ENCODE results near the gene DGAT2.

The DGAT2 gene

DNA sequence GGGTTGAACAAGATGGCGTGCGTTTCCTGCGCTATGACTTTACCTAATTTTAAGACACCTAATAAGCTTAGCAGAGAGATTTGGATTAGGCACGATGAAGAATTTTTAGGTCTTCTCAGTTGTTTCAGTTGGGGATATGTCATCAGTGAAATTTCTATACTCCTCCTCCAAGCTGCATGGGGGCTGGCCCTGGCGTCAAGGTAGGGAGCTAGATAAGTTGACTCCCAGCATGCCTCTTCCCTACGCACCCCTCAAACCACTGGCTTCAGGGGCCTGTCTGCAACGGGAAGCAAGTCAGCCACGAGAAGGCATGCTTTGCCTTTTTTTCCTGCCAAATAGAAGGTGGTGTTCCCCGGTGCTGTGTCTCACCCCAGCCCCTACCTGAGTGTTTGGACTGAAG, 13.3 kb downstream of the DGAT2 start:
- DNase-seq = no peak

DNA sequence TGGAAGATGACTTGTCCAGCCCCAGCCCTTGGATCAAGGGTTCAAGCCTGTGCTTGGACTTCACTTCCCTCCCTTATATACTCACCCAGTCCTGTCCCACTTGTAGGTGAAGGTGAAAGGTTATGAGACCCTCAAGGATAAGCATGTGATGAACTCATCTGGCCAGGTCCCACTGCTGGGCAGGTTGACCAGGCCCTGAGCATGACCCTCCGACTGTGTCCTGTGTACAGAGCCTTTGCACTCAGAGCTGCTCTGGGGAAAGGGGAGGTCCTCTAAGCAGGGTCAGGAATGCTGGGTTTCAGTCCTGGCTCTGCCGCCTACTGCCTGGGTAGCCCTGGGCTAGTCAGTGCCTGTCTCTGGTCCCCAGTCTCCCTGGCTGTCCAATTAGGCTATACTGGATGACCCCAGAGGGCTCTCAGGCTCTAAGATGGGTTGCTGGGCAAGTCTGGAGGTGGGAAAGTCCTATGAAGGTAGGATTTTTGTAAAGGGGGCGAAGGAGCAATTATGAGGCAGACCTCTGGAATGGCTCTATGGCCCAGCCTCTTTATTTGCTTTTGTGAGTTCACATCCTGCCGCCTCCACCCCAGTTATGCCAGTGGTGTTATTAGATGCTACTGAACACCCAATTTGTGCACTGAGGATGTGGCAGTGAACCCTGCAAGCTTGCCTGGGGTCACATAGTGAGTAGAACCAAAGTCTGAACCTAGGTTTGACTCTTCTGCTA, 14.1 kb downstream of the DGAT2 start:
- DNase-seq = no peak

DNA sequence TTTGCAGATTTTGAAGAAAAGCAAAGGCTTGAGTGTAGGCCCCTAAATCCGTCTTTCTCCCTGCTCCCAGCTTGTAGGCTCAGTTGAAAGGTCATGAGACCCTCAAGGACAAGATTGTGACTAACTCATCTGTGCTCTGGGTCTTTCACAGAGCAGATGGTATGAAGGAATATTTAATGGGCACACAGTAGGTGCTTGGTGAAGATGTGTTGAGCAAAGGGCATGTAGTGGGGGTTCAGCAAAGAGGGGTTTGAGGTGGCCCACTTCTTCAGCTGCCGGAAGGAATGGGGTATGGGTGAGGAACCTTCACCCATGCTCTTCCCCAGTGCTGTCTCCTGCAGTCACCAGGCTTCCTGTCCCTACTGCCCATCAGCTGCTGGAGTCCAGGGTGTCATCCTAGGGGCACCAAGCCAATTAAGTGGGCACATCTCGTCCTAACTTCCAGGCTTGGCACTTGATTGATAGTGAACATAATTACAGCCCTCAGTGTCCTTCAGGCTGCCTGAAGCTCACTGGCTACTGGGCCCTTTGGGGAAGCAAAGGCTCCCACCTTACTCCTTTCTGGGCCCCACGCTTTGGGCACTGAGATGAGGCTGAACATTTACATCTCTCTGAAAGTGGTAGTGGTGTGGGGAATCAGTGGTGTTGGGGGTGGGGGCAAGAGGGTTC, 15.0 kb downstream of the DGAT2 start:
- DNase-seq = no peak

DNA sequence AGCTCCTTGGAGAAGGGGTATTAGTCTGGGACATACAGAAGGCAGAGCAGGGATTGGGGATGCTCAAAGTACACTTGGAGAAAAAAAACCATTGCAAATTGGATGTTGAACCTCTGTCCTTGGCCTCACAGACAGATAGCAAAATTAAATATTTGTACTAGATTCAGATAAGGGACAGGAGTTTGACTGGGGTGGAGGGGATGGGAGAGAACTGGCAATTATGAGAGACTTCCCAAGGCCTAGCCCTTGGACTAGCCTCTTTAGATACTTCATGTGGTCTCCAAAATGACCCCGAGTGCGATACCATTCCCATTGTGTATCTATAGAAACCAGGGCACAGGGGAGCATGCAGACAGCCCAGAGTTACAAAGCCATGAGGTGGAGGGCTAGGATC, 15.5 kb downstream of the DGAT2 start:
- no peak for DNase-seq

DNA sequence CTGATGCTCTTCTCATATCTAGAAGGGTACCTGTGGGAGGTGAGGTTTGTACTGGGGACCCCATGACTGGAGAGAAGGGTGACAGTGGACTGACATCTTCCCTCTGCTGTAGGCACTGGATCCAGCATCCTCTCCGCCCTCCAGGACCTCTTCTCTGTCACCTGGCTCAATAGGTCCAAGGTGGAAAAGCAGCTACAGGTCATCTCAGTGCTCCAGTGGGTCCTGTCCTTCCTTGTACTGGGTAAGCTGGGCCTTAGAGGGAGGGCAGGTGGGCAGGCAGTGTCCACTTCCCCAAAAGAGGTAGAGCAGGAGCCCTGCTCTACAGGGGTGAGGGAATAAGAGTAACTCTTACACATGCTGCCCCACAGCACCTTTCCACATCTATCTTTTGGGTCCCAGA, 15.9 kb downstream of the DGAT2 start:
- no peak for DNase-seq

DNA sequence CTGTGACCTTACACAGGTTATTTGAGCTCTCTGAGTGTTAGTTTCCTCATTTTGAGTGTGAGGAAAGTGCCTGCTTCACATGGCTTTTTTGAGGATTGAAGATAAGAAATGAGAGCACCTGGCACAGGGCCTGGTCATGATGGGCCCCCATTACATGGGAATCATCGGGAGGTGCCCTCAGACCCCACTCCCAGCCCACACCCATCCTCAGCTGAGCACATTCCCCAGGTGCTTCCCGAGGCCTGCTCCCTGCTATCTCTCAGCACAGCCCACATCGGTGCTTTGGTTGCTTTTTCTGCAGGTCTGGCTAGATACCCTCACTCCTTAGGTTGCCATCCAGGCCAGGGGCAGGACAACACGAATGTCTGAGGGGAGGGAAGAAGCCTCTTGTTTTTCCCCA, 16.6 kb downstream of the DGAT2 start:
- DNase-seq = no peak

DNA sequence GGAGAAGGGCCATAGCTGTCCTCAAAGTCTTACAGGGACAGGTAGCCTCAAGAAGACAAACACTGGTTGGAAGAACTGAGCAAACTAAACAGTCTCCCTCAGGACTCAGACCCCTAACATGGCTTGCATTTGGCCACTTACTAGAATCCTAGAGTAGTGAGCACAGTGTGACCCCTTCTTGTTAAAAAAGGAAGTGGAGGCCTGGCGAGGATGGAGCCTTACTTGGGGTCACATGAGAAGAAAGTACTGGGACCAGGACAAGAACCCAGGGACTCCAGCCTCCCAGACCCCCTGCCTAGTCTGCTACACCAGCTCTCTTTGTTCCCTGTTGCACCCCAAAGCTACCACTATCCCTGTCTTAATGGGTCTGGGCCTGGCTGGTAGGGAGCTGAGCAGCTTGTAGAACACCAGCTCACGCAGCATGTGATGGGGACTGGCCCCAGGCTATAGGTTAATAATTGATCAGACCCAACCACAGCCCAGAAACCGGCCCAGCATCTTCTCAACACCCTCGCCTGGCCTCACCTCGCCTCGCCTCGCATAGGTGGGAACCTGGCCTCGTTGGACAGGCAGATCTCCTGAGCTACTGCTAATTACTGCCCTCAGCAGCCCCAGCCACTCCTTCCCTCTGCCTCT, 17.6 kb downstream of the DGAT2 start:
- no peak for DNase-seq

DNA sequence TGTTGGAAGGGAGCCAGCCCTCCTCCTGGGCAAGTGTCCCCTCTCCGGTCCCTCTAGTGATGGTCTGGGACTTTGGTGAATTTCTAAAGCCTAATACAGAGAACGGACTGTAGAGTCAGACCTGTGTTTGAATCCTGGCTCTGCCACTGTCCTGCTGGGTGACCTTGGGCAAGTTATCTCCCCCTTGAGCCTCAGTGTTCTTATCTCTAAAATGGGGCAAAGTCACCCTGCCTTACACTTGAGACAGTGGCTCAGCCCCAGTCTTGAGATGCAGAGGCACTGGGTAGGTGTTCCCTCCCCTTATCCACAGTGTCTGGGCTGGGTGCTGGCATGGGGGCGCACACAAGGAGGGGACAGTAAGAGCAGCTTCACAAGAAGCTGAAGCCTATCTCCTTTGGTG, 20.9 kb downstream of the DGAT2 start:
- DNase-seq = no peak

DNA sequence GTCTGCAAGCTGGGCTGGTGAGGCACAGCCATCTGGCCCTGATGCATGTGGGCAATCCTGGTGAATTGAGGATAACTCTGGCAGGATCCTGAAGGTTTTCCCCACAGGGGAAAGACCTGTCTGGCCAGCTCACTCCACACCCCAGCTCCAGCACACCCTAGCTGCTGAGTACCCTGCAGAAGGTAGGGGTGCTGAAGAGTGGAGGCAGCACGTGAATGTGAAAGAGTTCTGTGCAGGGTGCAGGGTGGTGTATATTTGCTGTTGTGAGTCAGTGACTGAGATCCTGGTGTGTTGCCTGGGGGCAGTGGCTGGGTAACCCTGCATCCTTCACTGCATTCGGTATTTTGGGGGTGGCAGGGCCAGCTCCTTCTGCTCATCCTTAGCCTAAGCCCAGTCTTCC, 22.4 kb downstream of the DGAT2 start:
- DNase-seq = no peak

DNA sequence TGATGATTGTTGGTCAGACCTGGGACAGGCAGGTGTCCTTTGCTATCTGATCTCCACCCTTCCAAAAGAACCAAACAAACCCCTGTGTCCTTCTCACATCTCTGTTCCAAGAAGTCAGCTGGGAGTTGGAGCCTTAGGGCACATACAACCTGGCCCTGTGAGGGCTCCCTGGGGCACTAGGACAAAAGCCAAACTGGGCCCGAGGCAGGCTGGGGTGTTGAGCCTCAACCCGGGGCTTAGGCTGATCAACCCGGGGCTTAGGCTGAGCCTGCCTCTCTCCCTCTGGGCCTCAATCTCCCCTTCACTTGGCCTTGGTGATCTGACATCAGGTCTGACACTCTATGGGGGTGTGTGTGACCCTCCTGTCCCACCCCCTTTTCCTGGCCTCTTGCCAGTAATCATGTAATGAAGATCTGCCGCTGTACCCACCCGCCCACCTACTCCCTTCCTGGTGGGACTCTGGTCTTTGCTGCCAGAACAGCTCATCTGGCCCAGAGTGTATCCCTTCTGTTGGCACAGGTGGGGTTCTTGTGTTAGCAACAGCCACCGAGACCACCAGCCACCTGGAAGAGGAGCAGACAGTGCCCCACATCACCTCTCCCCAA, 23.7 kb downstream of the DGAT2 start:
- no peak for DNase-seq

DNA sequence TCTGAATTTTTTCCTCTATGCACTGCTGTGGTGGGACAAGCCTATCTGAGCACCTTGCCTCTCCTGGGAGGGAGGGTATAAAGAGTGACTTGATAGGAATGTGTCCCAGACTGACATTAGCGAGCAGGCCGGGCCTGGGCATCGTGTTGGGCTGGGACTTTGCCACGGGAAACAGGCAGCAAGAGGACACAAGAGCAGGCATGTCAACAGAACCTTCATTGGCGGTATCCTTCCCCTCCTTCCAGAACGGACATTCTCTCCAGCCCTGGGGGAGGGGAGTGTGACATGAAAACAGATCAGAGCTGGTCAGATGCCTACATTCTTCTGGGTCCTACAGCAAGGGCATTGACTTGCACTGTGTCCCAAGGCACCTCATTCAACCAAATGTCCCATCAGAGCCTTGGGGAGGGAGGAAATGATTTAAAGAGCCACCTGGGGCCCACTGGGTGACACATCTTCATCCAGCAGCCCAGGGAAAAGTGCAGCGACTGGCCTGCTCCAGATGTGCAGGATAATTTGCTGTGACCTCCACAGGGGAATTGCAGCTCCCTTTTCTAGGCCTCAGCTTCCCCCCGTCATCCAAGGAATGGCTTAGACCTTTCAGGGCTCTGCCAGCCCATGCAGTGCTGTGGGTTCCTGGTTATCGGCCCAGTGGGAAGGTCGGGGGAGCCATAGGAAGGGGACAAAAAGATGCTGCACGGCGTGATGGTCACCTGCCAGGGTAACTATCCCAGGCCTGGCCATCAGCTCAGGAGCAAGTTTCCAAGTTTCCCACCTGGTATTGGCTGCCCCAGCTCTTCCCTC, 24.6 kb downstream of the DGAT2 start:
- no peak for DNase-seq

DNA sequence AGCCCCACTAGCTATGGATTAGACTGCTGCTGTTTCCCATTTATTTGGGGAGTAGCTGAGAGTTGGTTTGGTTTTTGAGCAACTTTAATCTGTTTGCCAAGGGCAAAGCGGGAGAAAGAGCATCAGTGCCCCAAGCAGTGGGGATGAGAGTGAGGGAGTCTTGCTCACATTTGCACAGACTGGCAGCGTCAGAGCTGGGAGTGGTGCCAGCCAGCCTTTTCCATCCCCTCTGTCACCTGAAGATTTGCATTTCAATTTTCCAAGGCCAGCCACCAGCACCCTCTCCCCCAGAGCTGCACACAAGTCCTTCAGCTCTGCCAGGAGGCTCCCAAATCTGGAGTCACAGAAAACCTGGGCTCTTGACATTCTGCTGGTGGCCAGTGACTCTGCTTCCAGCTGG, 25.4 kb downstream of the DGAT2 start:
- DNase-seq = no peak

DNA sequence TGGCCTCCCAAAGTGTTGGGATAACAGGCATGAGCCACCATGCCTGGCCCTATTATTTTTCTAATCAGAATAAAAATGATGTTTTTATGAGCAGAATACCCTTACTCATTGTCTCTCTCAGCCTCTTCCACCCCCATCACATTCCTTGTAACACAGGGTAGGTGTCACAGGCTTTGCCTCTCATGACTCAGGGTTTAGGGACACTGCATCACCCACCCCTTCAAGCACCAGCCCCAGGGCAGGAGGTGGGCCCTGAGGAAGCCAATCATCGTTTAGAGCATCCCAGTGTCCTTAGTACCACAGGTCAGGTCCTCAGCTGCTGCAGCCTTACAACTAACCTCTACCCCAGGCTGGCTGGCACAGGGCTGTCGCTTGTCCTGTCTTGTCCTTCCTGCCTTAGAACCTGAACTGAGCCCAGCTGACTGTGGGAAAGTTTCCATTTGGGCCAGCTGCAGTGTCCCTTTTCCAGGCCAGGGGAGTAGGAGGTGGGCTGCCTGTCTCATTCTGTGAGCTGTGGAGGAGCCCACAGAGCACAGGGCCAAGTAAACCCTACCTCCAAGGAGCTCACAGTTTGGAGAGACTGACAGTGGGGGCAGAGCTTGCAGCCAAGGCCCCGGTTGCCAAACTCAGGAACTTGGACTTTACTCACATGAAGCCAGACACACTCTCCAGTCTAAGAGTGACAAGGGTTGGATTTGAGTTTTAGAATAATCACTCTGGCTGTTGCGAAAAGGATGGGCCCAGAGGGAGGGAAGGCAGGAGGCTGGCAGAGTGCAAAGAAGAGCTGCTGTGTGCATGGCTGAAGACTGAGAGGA, 26.9 kb downstream of the DGAT2 start:
- DNase-seq = no peak

DNA sequence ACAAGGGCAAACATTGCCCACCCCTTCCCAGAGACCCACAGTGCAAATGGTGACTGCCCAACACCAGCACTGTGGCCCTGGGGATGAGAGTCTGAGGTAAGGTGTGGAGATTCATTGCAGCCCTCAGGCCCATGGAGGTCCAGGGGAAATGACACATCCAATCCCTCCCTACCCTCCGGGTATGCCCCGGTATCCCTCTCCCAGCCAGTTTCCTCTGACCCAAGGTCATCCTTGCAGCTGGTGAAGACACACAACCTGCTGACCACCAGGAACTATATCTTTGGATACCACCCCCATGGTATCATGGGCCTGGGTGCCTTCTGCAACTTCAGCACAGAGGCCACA, 27.5 kb downstream of the DGAT2 start:
- DNase-seq = no peak

DNA sequence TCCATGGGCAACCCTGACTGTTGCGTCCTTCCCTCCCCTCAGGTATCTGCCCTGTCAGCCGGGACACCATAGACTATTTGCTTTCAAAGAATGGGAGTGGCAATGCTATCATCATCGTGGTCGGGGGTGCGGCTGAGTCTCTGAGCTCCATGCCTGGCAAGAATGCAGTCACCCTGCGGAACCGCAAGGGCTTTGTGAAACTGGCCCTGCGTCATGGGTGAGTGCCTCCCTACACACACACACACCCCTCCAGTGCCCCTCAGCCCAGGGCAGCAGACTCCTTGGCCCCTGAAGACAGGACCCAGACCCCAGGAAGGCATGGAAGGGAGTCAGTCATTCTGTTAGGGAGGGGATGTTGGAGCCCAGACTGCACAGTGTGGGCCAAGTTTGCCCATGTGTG, 28.5 kb downstream of the DGAT2 start:
- DNase-seq = no peak

DNA sequence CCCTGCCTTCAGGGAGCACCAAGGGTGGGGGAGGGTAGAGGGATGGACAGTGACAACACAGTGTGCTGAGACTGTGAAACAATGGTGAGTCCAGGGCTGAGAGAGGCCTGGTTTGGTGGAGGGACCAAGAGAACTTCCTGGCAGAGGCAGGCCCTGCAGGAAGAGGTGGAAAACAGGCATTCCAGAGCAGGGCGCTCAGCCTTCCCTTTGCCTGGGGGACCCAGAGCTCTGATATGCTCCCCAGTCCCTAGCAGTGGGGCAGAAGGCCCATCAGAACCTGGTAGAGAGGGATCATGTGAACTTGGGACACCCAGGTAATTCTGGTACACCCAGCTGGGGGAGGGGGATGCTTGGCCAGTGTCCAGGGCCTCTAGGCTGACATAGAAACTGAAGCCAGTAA, 29.2 kb downstream of the DGAT2 start:
- DNase-seq = no peak

DNA sequence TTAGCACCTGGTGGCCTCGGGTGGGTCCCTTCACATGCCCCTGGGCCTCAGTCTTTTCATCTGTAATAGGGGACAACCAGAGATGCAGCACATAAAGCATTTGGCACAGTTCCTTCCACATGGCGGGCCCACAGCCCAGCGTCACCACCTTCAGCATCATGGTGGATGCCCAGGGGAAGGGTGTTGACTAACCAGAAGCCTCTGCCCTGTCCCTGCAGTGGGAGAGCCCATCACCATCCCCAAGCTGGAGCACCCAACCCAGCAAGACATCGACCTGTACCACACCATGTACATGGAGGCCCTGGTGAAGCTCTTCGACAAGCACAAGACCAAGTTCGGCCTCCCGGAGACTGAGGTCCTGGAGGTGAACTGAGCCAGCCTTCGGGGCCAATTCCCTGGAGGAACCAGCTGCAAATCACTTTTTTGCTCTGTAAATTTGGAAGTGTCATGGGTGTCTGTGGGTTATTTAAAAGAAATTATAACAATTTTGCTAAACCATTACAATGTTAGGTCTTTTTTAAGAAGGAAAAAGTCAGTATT, 31.6 kb downstream of the DGAT2 start:
- no peak for DNase-seq

DNA sequence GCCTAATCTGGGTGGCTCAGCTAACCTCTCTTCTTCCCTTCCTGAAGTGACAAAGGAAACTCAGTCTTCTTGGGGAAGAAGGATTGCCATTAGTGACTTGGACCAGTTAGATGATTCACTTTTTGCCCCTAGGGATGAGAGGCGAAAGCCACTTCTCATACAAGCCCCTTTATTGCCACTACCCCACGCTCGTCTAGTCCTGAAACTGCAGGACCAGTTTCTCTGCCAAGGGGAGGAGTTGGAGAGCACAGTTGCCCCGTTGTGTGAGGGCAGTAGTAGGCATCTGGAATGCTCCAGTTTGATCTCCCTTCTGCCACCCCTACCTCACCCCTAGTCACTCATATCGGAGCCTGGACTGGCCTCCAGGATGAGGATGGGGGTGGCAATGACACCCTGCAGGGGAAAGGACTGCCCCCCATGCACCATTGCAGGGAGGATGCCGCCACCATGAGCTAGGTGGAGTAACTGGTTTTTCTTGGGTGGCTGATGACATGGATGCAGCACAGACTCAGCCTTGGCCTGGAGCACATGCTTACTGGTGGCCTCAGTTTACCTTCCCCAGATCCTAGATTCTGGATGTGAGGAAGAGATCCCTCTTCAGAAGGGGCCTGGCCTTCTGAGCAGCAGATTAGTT, 32.3 kb downstream of the DGAT2 start:
- DNase-seq = no peak

DNA sequence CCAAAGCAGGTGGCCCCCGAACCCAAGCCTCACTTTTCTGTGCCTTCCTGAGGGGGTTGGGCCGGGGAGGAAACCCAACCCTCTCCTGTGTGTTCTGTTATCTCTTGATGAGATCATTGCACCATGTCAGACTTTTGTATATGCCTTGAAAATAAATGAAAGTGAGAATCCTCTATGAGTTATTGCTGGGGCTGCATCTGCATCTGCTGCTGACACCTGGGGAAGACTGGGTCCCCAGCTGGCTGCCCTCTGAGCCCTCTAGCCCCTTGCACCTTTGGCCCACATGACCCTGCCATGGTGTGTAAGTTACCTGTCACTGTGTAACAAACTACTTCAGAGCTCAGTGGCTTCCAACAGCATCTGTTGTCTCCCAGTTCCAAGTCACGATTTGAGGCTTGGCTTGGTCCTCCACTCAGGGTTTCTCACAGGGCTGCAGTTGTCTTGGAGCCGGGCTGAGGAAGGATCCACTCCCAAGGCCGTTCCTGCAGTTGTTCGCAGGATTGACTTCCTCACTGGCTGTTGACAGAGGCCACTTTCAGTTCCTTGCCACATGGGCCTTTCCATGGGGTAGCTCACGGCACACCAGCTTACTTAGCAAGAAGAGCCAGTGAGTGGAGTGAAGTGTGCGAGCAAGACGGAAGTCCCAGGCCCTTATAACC, 32.9 kb downstream of the DGAT2 start:
- DNase-seq = no peak

DNA sequence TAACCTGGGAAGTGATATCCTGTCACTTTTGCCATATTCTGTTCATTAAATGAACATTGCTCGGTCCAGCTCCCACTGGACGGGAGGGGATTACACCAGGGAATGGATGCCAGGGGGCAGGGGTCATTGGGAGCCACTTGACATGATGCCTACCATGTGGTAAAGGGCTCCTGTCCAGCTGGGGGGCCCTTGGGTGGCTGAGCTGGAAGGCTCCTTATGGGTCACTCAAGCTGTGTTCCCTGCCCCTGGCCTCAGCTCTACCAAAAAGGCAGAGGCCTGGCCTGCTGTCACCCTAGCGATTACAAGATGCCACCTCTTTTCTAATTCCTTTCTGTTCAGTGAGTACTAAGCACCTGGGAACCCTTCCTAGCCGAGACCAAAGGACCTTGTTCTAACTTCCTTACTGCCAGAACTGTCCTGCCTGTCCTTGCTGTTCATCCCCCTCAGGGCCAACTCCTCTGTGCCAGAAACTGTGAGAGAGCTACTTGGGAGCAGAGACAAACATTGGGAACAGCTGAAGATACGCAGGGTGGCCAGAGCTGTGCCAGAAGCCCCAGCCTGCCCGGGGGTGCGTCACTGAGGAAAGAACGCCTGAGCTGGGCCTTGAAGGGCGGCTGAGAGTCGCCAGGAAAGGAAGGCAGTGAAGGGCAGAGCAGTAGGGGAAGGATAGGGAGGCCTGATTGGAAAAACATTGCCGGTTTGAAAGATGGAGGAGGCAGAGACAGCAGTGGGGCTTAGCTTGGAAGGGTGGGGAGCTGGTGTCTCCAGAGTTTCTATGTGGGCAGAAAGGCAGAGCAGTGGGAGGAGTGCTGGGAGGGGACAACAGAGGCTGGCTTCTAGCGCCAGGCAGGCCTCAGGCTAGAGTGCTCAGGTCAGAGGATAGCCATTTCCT, 33.7 kb downstream of the DGAT2 start:
- DNase-seq = no peak

Data from NCI-H446 treated with DMSO at 0.1 percent for 48 hours (cell line).